Fibroblast of skin of left biceps (primary cell): ENCODE data around the gene TIGD7.

Experiments
- DNase-seq, 2 experiments: peaks; one replicate each; pipeline ENCODE4 v3.0.0-alpha.2; 2013; ENCODE audit warnings: low read depth in 2 of 2

TIGD7 gene, protein sequence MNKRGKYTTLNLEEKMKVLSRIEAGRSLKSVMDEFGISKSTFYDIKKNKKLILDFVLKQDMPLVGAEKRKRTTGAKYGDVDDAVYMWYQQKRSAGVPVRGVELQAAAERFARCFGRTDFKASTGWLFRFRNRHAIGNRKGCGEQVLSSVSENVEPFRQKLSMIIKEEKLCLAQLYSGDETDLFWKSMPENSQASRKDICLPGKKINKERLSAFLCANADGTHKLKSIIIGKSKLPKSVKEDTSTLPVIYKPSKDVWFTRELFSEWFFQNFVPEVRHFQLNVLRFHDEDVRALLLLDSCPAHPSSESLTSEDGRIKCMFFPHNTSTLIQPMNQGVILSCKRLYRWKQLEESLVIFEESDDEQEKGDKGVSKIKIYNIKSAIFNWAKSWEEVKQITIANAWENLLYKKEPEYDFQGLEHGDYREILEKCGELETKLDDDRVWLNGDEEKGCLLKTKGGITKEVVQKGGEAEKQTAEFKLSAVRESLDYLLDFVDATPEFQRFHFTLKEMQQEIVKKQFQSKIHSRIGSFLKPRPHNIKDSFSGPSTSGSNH

GRCh38 chr16:3305109-3306068 is at the start of gene TIGD7, which contains the start of gene ZNF75A:
TIGD7 (minus strand) TSS chr16:3305430; CDS start chr16:3300614, 4,816 bp downstream.
ZNF75A (plus strand) TSS chr16:3305497; CDS start chr16:3308429, 2,932 bp downstream.
- peak; percentile 70 to 76 for DNase-seq

DNA sequence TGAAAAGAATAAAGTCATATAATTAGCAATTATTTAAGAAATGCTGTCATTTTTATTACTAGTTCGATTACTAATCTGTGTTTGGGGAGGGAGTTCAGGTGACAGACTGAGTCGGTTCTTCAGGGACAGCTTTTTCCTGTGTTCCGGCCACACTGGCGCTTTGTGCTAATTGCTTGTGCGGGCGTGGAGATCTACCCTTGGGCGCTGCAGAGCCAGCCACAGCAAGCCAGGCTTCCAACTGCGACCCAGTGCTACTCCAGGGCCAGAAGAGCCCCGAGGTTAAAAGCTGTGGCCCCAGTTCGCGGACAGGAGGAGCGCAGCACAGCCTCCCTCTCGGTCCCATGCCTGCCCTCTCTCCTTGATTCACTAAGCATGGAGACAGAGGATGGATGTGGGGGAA is 43.9 kb upstream of the TIGD7 start:
- DNase-seq, result no peak

- DNase-seq, result no peak
Measured at GRCh38 chr16:3348547-3349167, 43.4 kb upstream of the TIGD7 start.

GRCh38 chr16:3347586-3347985 is 42.4 kb upstream of the TIGD7 start:
- no peak for DNase-seq

DNA sequence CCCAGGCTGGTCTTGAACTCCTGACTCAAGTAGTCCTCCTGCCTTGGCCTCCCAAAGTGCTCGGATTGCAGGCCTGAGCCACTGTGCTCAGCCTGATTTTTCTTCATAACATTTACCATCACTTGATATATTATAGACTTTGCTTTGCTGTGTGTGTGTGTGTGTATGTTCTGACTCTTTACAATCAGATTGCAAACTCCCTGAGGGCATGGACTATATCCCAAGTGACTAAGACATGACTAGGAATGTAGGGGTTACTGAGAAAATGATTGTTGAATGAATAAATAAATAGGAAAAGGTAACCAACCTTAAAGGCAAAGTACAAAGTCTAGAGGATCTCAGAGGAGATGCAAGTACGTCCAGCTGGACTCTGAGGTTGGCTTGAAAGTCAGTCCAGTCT is 40.8 kb upstream of the TIGD7 start:
- DNase-seq, result no peak

DNA sequence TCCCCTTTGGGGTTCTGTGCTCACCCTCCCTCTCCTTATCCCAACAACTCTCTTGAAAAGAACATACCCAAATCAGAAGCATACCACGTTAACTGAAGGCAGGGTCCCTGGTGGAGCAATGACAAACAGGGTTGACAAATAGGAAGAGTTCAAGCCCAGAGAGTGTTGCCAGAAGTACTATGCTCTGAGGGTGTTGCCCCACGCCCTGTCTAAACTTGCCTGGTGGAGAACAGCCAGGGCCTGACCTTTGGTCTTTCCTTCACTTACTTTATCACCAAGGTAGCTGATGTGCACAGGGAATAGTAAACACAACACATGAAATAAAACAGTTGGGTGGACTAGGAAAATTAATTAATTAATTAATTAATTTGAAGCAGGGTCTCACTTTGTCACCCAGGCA is 23.4 kb upstream of the TIGD7 start:
- DNase-seq, result no peak

GRCh38 chr16:3328104-3328503 is 22.9 kb upstream of the TIGD7 start:
- DNase-seq, result no peak

- DNase-seq, result no peak
Measured at GRCh38 chr16:3327514-3327913, 22.3 kb upstream of the TIGD7 start.

GRCh38 chr16:3321816-3322215 is 16.6 kb upstream of the TIGD7 start:
- no peak for DNase-seq

DNA sequence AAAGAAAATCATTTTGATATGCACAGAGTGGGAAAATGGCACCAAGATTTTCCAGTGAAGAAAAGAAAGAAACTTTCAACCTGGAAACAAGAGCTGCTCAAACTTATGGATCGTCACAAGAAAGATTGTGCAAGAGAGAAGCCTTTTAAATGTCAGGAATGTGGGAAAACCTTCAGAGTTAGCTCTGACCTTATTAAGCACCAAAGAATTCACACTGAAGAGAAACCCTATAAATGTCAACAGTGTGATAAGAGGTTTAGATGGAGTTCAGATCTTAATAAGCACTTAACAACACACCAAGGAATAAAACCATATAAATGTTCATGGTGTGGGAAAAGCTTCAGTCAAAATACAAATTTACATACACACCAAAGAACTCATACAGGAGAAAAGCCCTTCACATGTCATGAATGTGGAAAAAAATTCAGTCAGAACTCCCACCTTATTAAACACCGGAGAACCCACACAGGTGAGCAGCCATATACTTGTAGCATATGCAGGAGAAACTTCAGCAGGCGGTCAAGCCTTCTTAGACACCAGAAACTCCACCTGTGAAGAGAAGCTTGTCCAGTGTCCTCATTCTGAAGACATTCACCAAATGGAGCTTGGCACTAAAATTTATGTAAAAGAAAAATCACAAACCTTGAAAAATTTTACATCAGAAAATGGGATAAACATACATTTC is 12.2 kb upstream of the TIGD7 start:
- no peak for DNase-seq

- DNase-seq, result no peak
Measured at GRCh38 chr16:3311496-3311895, 6.3 kb upstream of the TIGD7 start.

- no peak for DNase-seq
Measured at GRCh38 chr16:3306078-3306477, 848 bp upstream of the TIGD7 start.

GRCh38 chr16:3304370-3304769 is 860 bp downstream of the TIGD7 start:
- DNase-seq, result no peak

GRCh38 chr16:3295783-3296182 is 9.4 kb downstream of the TIGD7 start:
- DNase-seq, result no peak

DNA sequence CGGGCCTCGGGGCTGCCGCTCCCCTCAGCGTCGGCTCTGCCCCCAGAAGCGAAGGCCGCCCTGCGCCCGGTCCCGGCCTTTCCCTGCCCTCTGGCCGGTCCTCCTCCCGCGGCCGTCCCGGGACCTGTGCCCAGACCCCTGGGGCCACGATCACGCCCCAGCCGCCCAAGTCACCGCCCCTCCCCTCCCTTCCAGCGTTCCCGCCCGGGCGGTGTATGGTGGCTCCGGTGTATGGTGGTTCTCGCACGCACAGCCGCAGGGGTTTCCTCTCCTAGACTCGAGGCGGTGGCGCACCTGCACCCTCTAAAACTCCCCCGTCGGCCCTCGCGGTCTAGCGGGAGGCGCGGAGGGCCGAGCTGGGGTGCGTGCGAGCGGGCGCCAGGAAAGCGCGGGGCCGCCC is 10.0 kb downstream of the TIGD7 start:
- DNase-seq, result no peak

- no peak for DNase-seq
Measured at GRCh38 chr16:3292604-3293003, 12.6 kb downstream of the TIGD7 start.

GRCh38 chr16:3289998-3290673 is 15.1 kb downstream of the TIGD7 start:
- DNase-seq, result no peak

DNA sequence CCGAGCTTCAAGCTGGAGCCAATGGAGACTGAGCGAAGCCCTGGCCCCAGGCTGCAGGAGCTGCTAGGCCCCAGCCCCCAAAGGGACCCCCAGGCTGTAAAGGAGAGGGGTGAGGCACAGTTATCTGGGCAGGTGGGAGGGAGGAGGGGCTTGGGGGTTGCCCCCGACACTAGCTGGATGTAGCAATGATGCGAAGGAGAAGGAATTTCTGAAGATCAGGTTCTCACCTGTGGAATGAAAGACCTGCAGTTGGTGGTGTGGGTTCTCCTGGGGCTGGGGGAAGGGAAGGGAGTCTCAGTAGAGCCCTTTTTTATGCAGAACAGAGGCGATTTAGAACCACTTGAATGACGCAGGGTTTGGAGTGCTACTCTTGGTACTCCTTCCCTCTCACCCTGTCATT is 20.1 kb downstream of the TIGD7 start:
- no peak for DNase-seq

GRCh38 chr16:3283543-3284447 is 21.4 kb downstream of the TIGD7 start:
- no peak for DNase-seq
